IMR-90 (cell line): ENCODE results near the gene EPS15. TPM values are rescaled to one million over a fixed set of nuclear protein-coding genes. Genes with fewer than 3 reads are reported as not detected.
A peak's percentile ranks its signal among the peaks of the same experiment; 100 is the strongest.

Source experiments
- ATAC-seq: fragments of 200-7000 bp; cut with Tn5 transposase; 2 replicates; pipeline ENCODE4 v1.9.1; 2020; ENCODE audit warnings: low read depth, mild to moderate bottlenecking, moderate library complexity
- BruUV-seq: library from RNA; stranded (reverse); fragments of 400-500 nt; replicated peaks from 2 replicates; lab custom pipeline; 2021; lab: Mats Ljungman, UMichigan
- CTCF ChIA-PET: fragments of 300-600 bp; formaldehyde crosslinking; extraction: SDS; loops from one replicate; lab custom pipeline; 2021; ENCODE audit warnings: antibody characterized with exemption; lab: Yijun Ruan, JAX
- POLR2A ChIA-PET: fragments of 300-600 bp; sonication (Branson Sonifier 250); formaldehyde crosslinking; loops from one replicate; lab custom pipeline; 2022; ENCODE audit warnings: antibody characterized with exemption; ENCODE audit not compliant: unreplicated experiment; lab: Charles Lee
- DNase-seq: peaks from one replicate; pipeline ENCODE4 v3.0.0; 2013
- H2AFZ ChIP-seq: replicated peaks from 2 replicates; pipeline ENCODE3; 2013; ENCODE audit warnings: low read length, mild to moderate bottlenecking; ENCODE audit not compliant: poor library complexity
- H2AK5ac ChIP-seq: 2 replicates; pipeline ENCODE4 v1.6.1; 2013; ENCODE audit warnings: low read depth, low read length, inconsistent platforms
- H2AK9ac ChIP-seq: replicated peaks from 2 replicates; pipeline ENCODE3; 2013; ENCODE audit warnings: mild to moderate bottlenecking, low read depth, low read length, moderate library complexity; ENCODE audit not compliant: poor library complexity
- H2BK120ac ChIP-seq: 2 replicates; pipeline ENCODE4 v1.6.1; 2013; ENCODE audit warnings: low read depth, low read length, inconsistent platforms
- H2BK15ac ChIP-seq: 3 replicates; pipeline ENCODE4 v1.6.1; 2013; ENCODE audit warnings: low read depth, low read length, inconsistent platforms
- H2BK20ac ChIP-seq: 2 replicates; pipeline ENCODE4 v1.6.1; 2013; ENCODE audit warnings: low read depth, mild to moderate bottlenecking, inconsistent platforms, low read length, moderate library complexity
- H2BK5ac ChIP-seq: 2 replicates; pipeline ENCODE4 v1.6.1; 2013; ENCODE audit warnings: mild to moderate bottlenecking, low read depth, low read length, inconsistent platforms; ENCODE audit not compliant: poor library complexity, severe bottlenecking
- H3K14ac ChIP-seq: replicated peaks from 2 replicates; pipeline ENCODE4 v1.6.1; 2013; ENCODE audit warnings: low read depth, low read length, inconsistent platforms
- H3K18ac ChIP-seq: 2 replicates; pipeline ENCODE4 v1.6.1; 2013; ENCODE audit warnings: low read depth, low read length, control low read depth
- H3K23ac ChIP-seq: 2 replicates; pipeline ENCODE4 v1.6.1; 2013; ENCODE audit warnings: low read depth, low read length, inconsistent platforms
- H3K27ac ChIP-seq: 2 replicates; pipeline ENCODE4 v1.5.1; 2013; ENCODE audit warnings: mild to moderate bottlenecking, control low read depth, low read length; ENCODE audit not compliant: insufficient read depth
- H3K27me3 ChIP-seq: 2 replicates; pipeline ENCODE4 v1.6.1; 2013; ENCODE audit warnings: low read length; ENCODE audit not compliant: control insufficient read depth, insufficient read depth
- H3K36me3 ChIP-seq: 2 replicates; pipeline ENCODE4 v1.6.1; 2013; ENCODE audit warnings: low read length, mixed read lengths; ENCODE audit not compliant: control insufficient read depth, insufficient read depth
- H3K4ac ChIP-seq: 2 replicates; pipeline ENCODE4 v1.6.1; 2013; ENCODE audit warnings: low read depth, low read length, inconsistent platforms
- H3K4me1 ChIP-seq: 2 replicates; pipeline ENCODE4 v1.6.1; 2013; ENCODE audit warnings: low read length, mixed read lengths; ENCODE audit not compliant: control insufficient read depth, insufficient read depth
- H3K4me2 ChIP-seq: 2 replicates; pipeline ENCODE4 v1.6.1; 2013; ENCODE audit warnings: low read depth, mild to moderate bottlenecking, control low read depth, low read length, moderate library complexity
- H3K4me3 ChIP-seq: 2 replicates; pipeline ENCODE4 v1.5.1; 2013; ENCODE audit warnings: low read depth, mild to moderate bottlenecking, control low read depth, low read length, moderate library complexity; ENCODE audit not compliant: insufficient read depth
- H3K56ac ChIP-seq: 2 replicates; pipeline ENCODE4 v1.6.1; 2013; ENCODE audit warnings: low read length, inconsistent platforms; ENCODE audit not compliant: insufficient read depth; ENCODE audit errors: extremely low read depth
- H3K79me1 ChIP-seq, 2 experiments: 2 replicates each; pipeline ENCODE4 v1.6.1; 2013; ENCODE audit warnings: low read length in 2 of 2, inconsistent platforms in 1 of 2, low read depth in 1 of 2
- H3K9ac ChIP-seq: 2 replicates; pipeline ENCODE4 v1.6.1; 2013; ENCODE audit warnings: low read depth, low read length, control low read depth
- H3K9me1 ChIP-seq: 2 replicates; pipeline ENCODE4 v1.6.1; 2013; ENCODE audit warnings: low read length, inconsistent platforms; ENCODE audit not compliant: insufficient read depth
- H3K9me3 ChIP-seq: 2 replicates; pipeline ENCODE4 v1.6.1; 2013; ENCODE audit warnings: low read length; ENCODE audit not compliant: control insufficient read depth, insufficient read depth
- H4K20me1 ChIP-seq: 2 replicates; pipeline ENCODE4 v1.6.1; 2013; ENCODE audit warnings: low read length, inconsistent platforms; ENCODE audit not compliant: insufficient read depth
- H4K5ac ChIP-seq: 2 replicates; pipeline ENCODE4 v1.6.1; 2013; ENCODE audit warnings: mild to moderate bottlenecking, low read depth, low read length, control low read depth
- H4K8ac ChIP-seq, 2 experiments: 2 replicates each; pipeline ENCODE4 v1.6.1; 2013; ENCODE audit warnings: low read depth in 2 of 2, low read length in 2 of 2, control low read depth in 1 of 2, inconsistent platforms in 1 of 2
- H4K91ac ChIP-seq: 2 replicates; pipeline ENCODE4 v1.6.1; 2013; ENCODE audit warnings: low read depth, low read length, inconsistent platforms; ENCODE audit not compliant: insufficient read depth
- CEBPB ChIP-seq: IDR thresholded peaks from 2 replicates; pipeline ENCODE4 v1.6.1; 2012; ENCODE audit warnings: low read depth, low read length, improper control_type of control experiment
- CTCF ChIP-seq: conservative IDR thresholded peaks from 2 replicates; pipeline ENCODE4 v1.5.1; 2012; ENCODE audit warnings: mild to moderate bottlenecking, low read depth, low read length, improper control_type of control experiment
- MAFK ChIP-seq: IDR thresholded peaks from 2 replicates; pipeline ENCODE4 v1.6.1; 2012; ENCODE audit warnings: low read depth, low read length, improper control_type of control experiment
- MAZ ChIP-seq: IDR thresholded peaks from 2 replicates; pipeline ENCODE4 v1.6.1; 2012; ENCODE audit warnings: low read depth, mild to moderate bottlenecking, low read length, improper control_type of control experiment, moderate library complexity, borderline replicate concordance
- MXI1 ChIP-seq: IDR thresholded peaks from 2 replicates; pipeline ENCODE4 v1.6.1; 2012; ENCODE audit warnings: low read depth, mild to moderate bottlenecking, low read length, moderate library complexity, borderline replicate concordance
- NFE2L2 ChIP-seq: fragments of 150-350 bp; IDR thresholded peaks from 2 replicates; pipeline ENCODE4 v1.6.1; 2016; ENCODE audit warnings: low read depth, mild to moderate bottlenecking, low read length
- POLR2A ChIP-seq: IDR thresholded peaks from 2 replicates; pipeline ENCODE4 v1.6.1; 2012; ENCODE audit warnings: mild to moderate bottlenecking, low read depth, low read length
- RAD21 ChIP-seq: IDR thresholded peaks from 2 replicates; pipeline ENCODE4 v1.6.1; 2012; ENCODE audit warnings: low read length, improper control_type of control experiment
- RCOR1 ChIP-seq: IDR thresholded peaks from 2 replicates; pipeline ENCODE4 v1.6.1; 2012; ENCODE audit warnings: mild to moderate bottlenecking, low read length, improper control_type of control experiment; ENCODE audit not compliant: insufficient replicate concordance
- RFX5 ChIP-seq: IDR thresholded peaks from 2 replicates; pipeline ENCODE4 v1.8.0; 2012; ENCODE audit warnings: low read depth, mild to moderate bottlenecking, low read length, moderate library complexity
- WGBS, 2 experiments: methylation state at CpG; one replicate each; pipeline versions ENCODE4 v1.1.5 to v1.1.7; 2013; ENCODE audit warnings: missing lambda C conversion rate in 2 of 2; ENCODE audit not compliant: insufficient read length in 1 of 2; ENCODE audit errors: extremely low coverage in 2 of 2; 5-methylcytosine and 5-hydroxymethylcytosine counted together
- dilution Hi-C: fragments of 300-500 bp; cut with HindIII; formaldehyde crosslinking; loops from one replicate; pipeline ENCODE4 v1.14.3; 2018; ENCODE audit warnings: low sequenced_read_pairs; ENCODE audit not compliant: unreplicated experiment
- in situ Hi-C: fragments of 300-500 bp; cut with MboI; formaldehyde crosslinking; loops from 3 replicates; pipeline ENCODE4 v1.14.3; 2019; ENCODE audit warnings: low sequenced_read_pairs, inconsistent platforms, mixed read lengths
- intact Hi-C: fragments of 100-400 bp; cut with micrococcal nuclease; formaldehyde crosslinking; loops from 2 replicates; pipeline ENCODE4 v1.10.0; 2022
- polyA plus RNA-seq, 3 experiments: library from polyadenylated mRNA; depleted of rRNA; stranded (reverse); fragments of >200 nt; gene quantifications; 2 replicates each; pipeline ENCODE4 v1.2.3, GENCODE V29; 2012; ENCODE audit warnings: low replicate concordance in 1 of 3
- total RNA-seq: library from RNA; depleted of rRNA; stranded (reverse); fragments of >200 nt; gene quantifications from 2 replicates; pipeline ENCODE4 v1.2.3, GENCODE V29; 2012

The EPS15 gene
- total and polyA plus RNA-seq, 2 of the 4 experiments (the other 2 are of a cell fraction), result 17.6 to 38.0 TPM

GRCh38 chr1:51519048-51519864 is at the start of gene EPS15 (continued):
- no peak for TF ChIP-seq RAD21

GRCh38 chr1:51568231-51568935 is 49.3 kb upstream of the EPS15 start:
- no peak overlapping the region for H2AK9ac ChIP-seq
- H4K8ac ChIP-seq, result no peak overlapping the region
- dilution Hi-C loops, result no loop called here
- peaks cover 14% of the 10 kb centered on the region for H3K4me1 ChIP-seq
- in situ Hi-C loops, result no loop called here
- H4K5ac ChIP-seq, result no peak overlapping the region
- no peak overlapping the region for H2AFZ ChIP-seq
- no peak overlapping the region for H3K23ac ChIP-seq
- no peak overlapping the region for H2BK120ac ChIP-seq
- H2BK5ac ChIP-seq, result no peak overlapping the region
- CTCF ChIA-PET, result no interaction called here
- intact Hi-C loops, result no loop called here
- H3K79me1 ChIP-seq, result no peaks in the 10 kb centered on the region
- peaks cover 9% of the 10 kb centered on the region for H3K9me1 ChIP-seq
- no CpG with 5 or more reads among the region's 7 CpGs for WGBS, 2 experiments
- no peak overlapping the region for H3K27ac ChIP-seq
- BruUV-seq, result no TSS peak
- ATAC-seq (no peak), DNase-seq (no peak)
- H3K4me2 ChIP-seq, result no peak overlapping the region
- H3K9me3 ChIP-seq, result no peaks in the 10 kb centered on the region
- no peak overlapping the region for H3K9ac ChIP-seq
- no peak overlapping the region for H3K4ac ChIP-seq
- H2BK15ac ChIP-seq, result no peak overlapping the region
- H3K27me3 ChIP-seq, result no peaks in the 10 kb centered on the region
- H2BK20ac ChIP-seq, result no peak overlapping the region
- no peaks in the 10 kb centered on the region for H3K36me3 ChIP-seq
- no peak overlapping the region for H3K56ac ChIP-seq
- no peak overlapping the region for H3K14ac ChIP-seq
- POLR2A ChIA-PET, result no interaction called here
- no peak overlapping the region for H4K91ac ChIP-seq
- H3K4me3 ChIP-seq, result no peak overlapping the region
- no peaks in the 10 kb centered on the region for H4K20me1 ChIP-seq
- TF ChIP-seq CTCF, result no peak
- TF ChIP-seq NFE2L2, result no peak
- no peak for TF ChIP-seq CEBPB
- no peak for TF ChIP-seq POLR2A
- no peak for TF ChIP-seq RAD21
- no peak for TF ChIP-seq MXI1
- no peak for TF ChIP-seq MAZ
- no peak for TF ChIP-seq RFX5
- TF ChIP-seq RCOR1, result no peak
- no peak for TF ChIP-seq MAFK
- no peak overlapping the region for H3K18ac ChIP-seq
- H2AK5ac ChIP-seq, result 0 out of 2 replicates have a peak overlapping the region, but pooled peaks have one; percentile 35
